MM.1S (cell line): ENCODE data around the gene PKP4.

Experiments
- EZH2 ChIP-seq: fragments of 300-600 bp; sonication (generic); optimal IDR thresholded peaks from 2 replicates; pipeline ENCODE3; 2017; ENCODE audit warnings: low read depth, mild to moderate bottlenecking, antibody characterized with exemption, low read length, mixed read lengths
- EZH2phosphoT487 ChIP-seq: fragments of 300-600 bp; sonication (generic); IDR thresholded peaks from 2 replicates; pipeline ENCODE4 v1.6.1; 2018; ENCODE audit warnings: antibody characterized with exemption, low read length
- TF ChIP-seq, protein P1 (sequence below): fragments of 300-600 bp; sonication (generic); IDR thresholded peaks from 2 replicates; pipeline ENCODE4 v1.5.1; 2016; ENCODE audit warnings: antibody characterized with exemption, low read length, mixed read lengths

- TF ChIP-seq, protein P1, sequence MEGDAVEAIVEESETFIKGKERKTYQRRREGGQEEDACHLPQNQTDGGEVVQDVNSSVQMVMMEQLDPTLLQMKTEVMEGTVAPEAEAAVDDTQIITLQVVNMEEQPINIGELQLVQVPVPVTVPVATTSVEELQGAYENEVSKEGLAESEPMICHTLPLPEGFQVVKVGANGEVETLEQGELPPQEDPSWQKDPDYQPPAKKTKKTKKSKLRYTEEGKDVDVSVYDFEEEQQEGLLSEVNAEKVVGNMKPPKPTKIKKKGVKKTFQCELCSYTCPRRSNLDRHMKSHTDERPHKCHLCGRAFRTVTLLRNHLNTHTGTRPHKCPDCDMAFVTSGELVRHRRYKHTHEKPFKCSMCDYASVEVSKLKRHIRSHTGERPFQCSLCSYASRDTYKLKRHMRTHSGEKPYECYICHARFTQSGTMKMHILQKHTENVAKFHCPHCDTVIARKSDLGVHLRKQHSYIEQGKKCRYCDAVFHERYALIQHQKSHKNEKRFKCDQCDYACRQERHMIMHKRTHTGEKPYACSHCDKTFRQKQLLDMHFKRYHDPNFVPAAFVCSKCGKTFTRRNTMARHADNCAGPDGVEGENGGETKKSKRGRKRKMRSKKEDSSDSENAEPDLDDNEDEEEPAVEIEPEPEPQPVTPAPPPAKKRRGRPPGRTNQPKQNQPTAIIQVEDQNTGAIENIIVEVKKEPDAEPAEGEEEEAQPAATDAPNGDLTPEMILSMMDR = no peak
- TF ChIP-seq EZH2 (no peak), EZH2phosphoT487 (no peak)
Observed at GRCh38 chr2:158579928-158580327, 123.2 kb downstream of the PKP4 start.
